Stimulated activated CD8-positive, alpha-beta memory T cell treated with anti-CD3 and anti-CD28 coated beads, Interleukin-15, amount 100 ng/mL, for 48 hours (primary cell): ENCODE results near the gene TBC1D9.

Experiments used
- DNase-seq, 2 donors: peaks; one replicate each; pipeline ENCODE4 v3.0.0-alpha.2; 2020; ENCODE audit warnings: low read depth in 2 of 2

Gene TBC1D9

GRCh38 chr4:140617499-140618248, 138.5 kb downstream of the TBC1D9 start:
- DNase-seq: no peak

- DNase-seq: no peak
Measured at GRCh38 chr4:140615451-140615850, 140.7 kb downstream of the TBC1D9 start.

- no peak for DNase-seq
Measured at GRCh38 chr4:140612357-140612756, 143.8 kb downstream of the TBC1D9 start.

- DNase-seq: no peak
Measured at GRCh38 chr4:140611854-140612253, 144.3 kb downstream of the TBC1D9 start.

- no peak for DNase-seq
Measured at GRCh38 chr4:140609548-140610425, 146.4 kb downstream of the TBC1D9 start.

- DNase-seq: no peak
Measured at GRCh38 chr4:140607852-140608251, 148.3 kb downstream of the TBC1D9 start.

- DNase-seq: no peak
Measured at GRCh38 chr4:140604544-140604943, 151.6 kb downstream of the TBC1D9 start.

GRCh38 chr4:140603286-140603685, 152.9 kb downstream of the TBC1D9 start:
- DNase-seq: no peak

- no peak for DNase-seq
Measured at GRCh38 chr4:140602714-140603113, 153.5 kb downstream of the TBC1D9 start.

GRCh38 chr4:140600408-140600807, 155.8 kb downstream of the TBC1D9 start:
- DNase-seq: no peak

- no peak for DNase-seq
Measured at GRCh38 chr4:140595065-140595464, 161.1 kb downstream of the TBC1D9 start.

- no peak for DNase-seq
Measured at GRCh38 chr4:140584439-140584838, 171.7 kb downstream of the TBC1D9 start.

GRCh38 chr4:140581078-140581477, 175.1 kb downstream of the TBC1D9 start:
- DNase-seq: no peak

- no peak for DNase-seq
Measured at GRCh38 chr4:140579278-140579677, 176.9 kb downstream of the TBC1D9 start.

- no peak for DNase-seq
Measured at GRCh38 chr4:140575489-140575888, 180.7 kb downstream of the TBC1D9 start.

GRCh38 chr4:140571620-140572019, 184.6 kb downstream of the TBC1D9 start:
- DNase-seq: no peak
